Right atrium auricular region (tissue), 2 donors: ENCODE measurements around the gene TXNDC16. TPM values are rescaled to one million over a fixed set of nuclear protein-coding genes. Genes with fewer than 3 reads are reported as not detected.

ENCODE experiments used
- DNase-seq: peaks from one replicate; pipeline ENCODE4 v3.0.0-alpha.2; 2019; ENCODE audit warnings: low spot score
- H3K27ac ChIP-seq, 2 donors: fragments of 200-600 bp; sonication (generic); 1 replicate in 1 of 2; 2 replicates in 1 of 2; pipeline ENCODE4 v1.5.1; 2016 to 2019
- H3K27me3 ChIP-seq, 2 donors: fragments of 200-600 bp; sonication (generic); one replicate each; pipeline versions ENCODE4 v1.5.1 to v1.6.0; 2017 to 2019
- H3K36me3 ChIP-seq: fragments of 200-600 bp; sonication (generic); one replicate; pipeline ENCODE4 v1.5.1; 2016
- H3K4me1 ChIP-seq, 2 donors: fragments of 200-600 bp; sonication (generic); one replicate each; pipeline versions ENCODE4 v1.5.1 to v1.6.0; 2017 to 2019
- H3K4me3 ChIP-seq, 2 donors: fragments of 200-600 bp; sonication (generic); 1 replicate in 1 of 2; 2 replicates in 1 of 2; pipeline ENCODE4 v1.5.1; 2017 to 2019; ENCODE audit warnings: mild to moderate bottlenecking in 1 of 2, moderate library complexity in 1 of 2
- H3K9me3 ChIP-seq, 2 donors: fragments of 200-600 bp; sonication (generic); one replicate each; pipeline ENCODE4 v1.5.1; 2019
- CTCF ChIP-seq, 2 donors: fragments of 200-600 bp; sonication (generic); IDR thresholded peaks; one replicate each; pipeline ENCODE4 v1.5.1; 2019; ENCODE audit warnings: antibody characterized with exemption in 2 of 2
- total RNA-seq, 2 donors: library from RNA; depleted of rRNA; stranded (reverse); fragments of >200 nt; gene quantifications; one replicate each; pipeline ENCODE4 v1.1.0, GENCODE V29; 2016

Gene TXNDC16
- total RNA-seq, 2 donors from 2014 or later, result 6.7 to 7.0 TPM

- no peak overlapping the region for H3K4me3 ChIP-seq
Observed at GRCh38 chr14:52399104-52399503, 153.2 kb downstream of the TXNDC16 start.

DNA sequence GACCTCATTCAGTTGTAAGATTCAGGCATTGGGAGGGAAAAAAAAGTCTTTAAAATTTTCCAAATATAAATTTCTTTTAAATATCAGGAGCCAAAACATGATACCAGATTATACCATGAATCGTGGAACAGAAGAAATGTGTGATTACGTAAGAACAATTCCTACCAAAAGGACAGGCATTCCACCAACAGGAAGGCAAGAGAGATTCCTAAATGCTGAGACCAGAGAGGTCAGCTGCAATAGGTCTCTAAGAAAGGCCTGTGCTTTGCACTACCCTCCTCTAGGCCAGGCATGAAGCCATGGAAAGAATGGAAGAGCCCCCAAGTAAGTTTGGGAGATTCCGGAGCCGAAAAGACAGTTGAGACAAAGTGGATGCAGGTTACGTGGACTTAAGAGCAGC is 154.5 kb downstream of the TXNDC16 start:
- no peak for DNase-seq
- no peaks in the 10 kb centered on the region for H3K9me3 ChIP-seq
- no peak overlapping the region for H3K4me3 ChIP-seq
- H3K27me3 ChIP-seq, result no peaks in the 10 kb centered on the region
- no peak for TF ChIP-seq CTCF (IDR thresholded peaks at IDR 0.05)
- no peak overlapping the region for H3K27ac ChIP-seq
- H3K4me1 ChIP-seq, result no peaks in the 10 kb centered on the region
- no peaks in the 10 kb centered on the region for H3K36me3 ChIP-seq

More at GRCh38 chr14:52399104-52399503, 153.2 kb downstream of the TXNDC16 start:
- H3K27ac ChIP-seq, result no peak overlapping the region
- H3K36me3 ChIP-seq, result no peaks in the 10 kb centered on the region
- no peak for DNase-seq
- no peaks in the 10 kb centered on the region for H3K9me3 ChIP-seq
- H3K4me1 ChIP-seq, result no peaks in the 10 kb centered on the region
- TF ChIP-seq CTCF (IDR thresholded peaks at IDR 0.05), result no peak
- H3K27me3 ChIP-seq, result no peaks in the 10 kb centered on the region

GRCh38 chr14:52395728-52396127 is 156.6 kb downstream of the TXNDC16 start:
- no peak for TF ChIP-seq CTCF (IDR thresholded peaks at IDR 0.05)
- Histone ChIP-seq H3K4me3 (no peak overlapping the region), H3K9me3 (no peaks in the 10 kb centered on the region), H3K27me3 (no peaks in the 10 kb centered on the region), H3K36me3 (no peaks in the 10 kb centered on the region), H3K4me1 (no peaks in the 10 kb centered on the region), H3K27ac (no peak overlapping the region)
- no peak for DNase-seq

DNA sequence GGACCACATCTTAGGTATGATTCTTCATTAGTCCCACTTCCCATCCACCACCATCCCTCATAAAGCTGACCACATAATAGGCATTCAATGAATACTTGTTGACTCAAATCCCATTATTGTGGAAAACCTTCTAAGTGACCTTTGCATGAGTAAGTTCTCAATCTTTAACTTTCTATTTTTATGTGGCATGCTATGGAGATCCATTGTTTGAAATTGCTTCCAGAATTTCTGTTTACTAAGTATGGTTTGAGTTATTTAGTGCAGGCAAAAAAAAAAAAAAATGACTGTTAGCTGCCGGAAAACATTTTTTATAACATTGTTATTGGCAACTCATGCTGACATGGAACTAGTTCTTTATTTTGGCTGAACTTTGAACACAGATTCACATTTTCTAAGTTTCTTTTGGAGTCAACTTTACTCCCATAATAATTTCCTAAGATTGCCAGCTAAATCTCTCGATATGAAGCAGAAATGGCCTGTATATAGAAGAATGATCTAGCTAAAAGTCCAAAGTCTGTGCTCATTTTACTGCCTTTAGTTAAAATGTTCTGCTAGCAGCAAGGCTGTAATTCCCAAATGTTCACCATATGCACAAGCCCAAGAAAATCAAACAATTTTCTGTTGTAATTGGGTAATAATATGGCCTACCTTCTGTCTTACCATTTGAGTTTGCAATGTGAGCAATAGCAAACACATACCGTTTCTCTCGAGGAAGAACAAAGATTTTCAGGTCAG is 160.3 kb downstream of the TXNDC16 start:
- no peak for DNase-seq
- Histone ChIP-seq H3K9me3 (no peaks in the 10 kb centered on the region), H3K36me3 (no peaks in the 10 kb centered on the region), H3K4me1 (no peaks in the 10 kb centered on the region), H3K27ac (no peak overlapping the region), H3K27me3 (no peaks in the 10 kb centered on the region), H3K4me3 (no peak overlapping the region)
- no peak for TF ChIP-seq CTCF (IDR thresholded peaks at IDR 0.05)

Other genes with a start within 250 kb of the TXNDC16 start
- gene PTGER2, start 238.2 kb downstream of the TXNDC16 start, total RNA-seq, result 1 to 10 TPM in 1 of 2 donors, under 1 TPM in 1; 0.44 to 1.5 TPM
- gene GPR137C, start 331 bp upstream of the TXNDC16 start, total RNA-seq, result under 1 TPM; 0.85 to 0.98 TPM
- 10 to 100 TPM; 11.3 to 12.2 TPM for gene ERO1A, start 143.1 kb upstream of the TXNDC16 start, total RNA-seq
- gene PSMC6, start 154.7 kb upstream of the TXNDC16 start, total RNA-seq, result 10 to 100 TPM; 60.1 to 77.4 TPM
- gene STYX, start 177.7 kb upstream of the TXNDC16 start, total RNA-seq, result 10 to 100 TPM in 1 of 2 donors, 1 to 10 TPM in 1; 8.7 to 16.0 TPM
- gene GNPNAT1, start 239.1 kb upstream of the TXNDC16 start, total RNA-seq, result 1 to 10 TPM; 5.9 to 9.3 TPM